B cell (primary cell): ENCODE data around the gene KRT23.

ENCODE experiments used
- EZH2 ChIP-seq: IDR thresholded peaks from 2 replicates; pipeline ENCODE4 v1.6.1; 2012; ENCODE audit warnings: borderline replicate concordance, low read depth, mild to moderate bottlenecking, moderate library complexity, low read length; ENCODE audit not compliant: insufficient read depth, poor library complexity, severe bottlenecking
- TF ChIP-seq, protein P1 (sequence below): fragments of 200-600 bp; IDR thresholded peaks from one replicate; pipeline ENCODE4 v1.8.0; 2022; ENCODE audit warnings: antibody characterized with exemption, mild to moderate bottlenecking

DNA sequence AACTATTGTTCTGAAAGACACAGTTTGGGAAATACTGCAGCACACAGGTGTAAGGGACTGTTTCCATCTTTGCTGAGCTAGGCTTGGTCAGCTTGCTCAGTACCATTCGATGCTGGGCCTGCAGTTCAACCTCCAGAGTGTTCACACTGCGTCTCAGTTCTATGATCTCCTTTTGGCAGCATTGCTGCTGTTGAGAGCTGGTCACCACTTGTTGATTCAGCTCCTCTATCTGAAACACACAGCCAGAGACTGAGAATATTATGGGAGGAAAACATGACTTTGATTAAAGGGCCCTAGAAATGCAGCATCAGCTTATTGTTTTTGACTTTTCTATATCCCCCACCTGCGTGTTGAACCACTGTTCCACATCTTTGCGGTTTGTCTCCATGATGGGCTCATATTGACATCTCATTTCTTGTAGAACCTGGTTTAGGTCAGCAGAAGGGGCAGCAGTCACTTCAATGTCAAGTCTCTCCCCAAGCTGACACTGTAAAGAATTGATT is 24.7 kb upstream of the KRT23 start:
- TF ChIP-seq, protein P1, sequence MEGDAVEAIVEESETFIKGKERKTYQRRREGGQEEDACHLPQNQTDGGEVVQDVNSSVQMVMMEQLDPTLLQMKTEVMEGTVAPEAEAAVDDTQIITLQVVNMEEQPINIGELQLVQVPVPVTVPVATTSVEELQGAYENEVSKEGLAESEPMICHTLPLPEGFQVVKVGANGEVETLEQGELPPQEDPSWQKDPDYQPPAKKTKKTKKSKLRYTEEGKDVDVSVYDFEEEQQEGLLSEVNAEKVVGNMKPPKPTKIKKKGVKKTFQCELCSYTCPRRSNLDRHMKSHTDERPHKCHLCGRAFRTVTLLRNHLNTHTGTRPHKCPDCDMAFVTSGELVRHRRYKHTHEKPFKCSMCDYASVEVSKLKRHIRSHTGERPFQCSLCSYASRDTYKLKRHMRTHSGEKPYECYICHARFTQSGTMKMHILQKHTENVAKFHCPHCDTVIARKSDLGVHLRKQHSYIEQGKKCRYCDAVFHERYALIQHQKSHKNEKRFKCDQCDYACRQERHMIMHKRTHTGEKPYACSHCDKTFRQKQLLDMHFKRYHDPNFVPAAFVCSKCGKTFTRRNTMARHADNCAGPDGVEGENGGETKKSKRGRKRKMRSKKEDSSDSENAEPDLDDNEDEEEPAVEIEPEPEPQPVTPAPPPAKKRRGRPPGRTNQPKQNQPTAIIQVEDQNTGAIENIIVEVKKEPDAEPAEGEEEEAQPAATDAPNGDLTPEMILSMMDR = no peak
- TF ChIP-seq EZH2 = no peak
